Peyer's patch (tissue), 4 donors: Measurements from ENCODE around the gene RHOF. TPM values are rescaled to one million over a fixed set of nuclear protein-coding genes. Genes with fewer than 3 reads are reported as not detected.

Experiments
- DNase-seq, 3 donors: peaks; one replicate each; pipeline ENCODE4 v3.0.0-alpha.2; 2017 to 2019
- H3K27ac ChIP-seq, 4 donors: fragments of 200-600 bp; sonication (generic); one replicate each; pipeline ENCODE4 v1.5.1; 2016 to 2019
- H3K27me3 ChIP-seq, 2 donors: fragments of 200-600 bp; sonication (generic); one replicate each; pipeline ENCODE4 v1.5.1; 2019
- H3K36me3 ChIP-seq, 3 donors: fragments of 200-600 bp; sonication (generic); one replicate each; pipeline ENCODE4 v1.5.1; 2016 to 2019
- H3K4me1 ChIP-seq, 4 donors: fragments of 200-600 bp; sonication (generic); one replicate each; pipeline ENCODE4 v1.5.1; 2016 to 2019
- H3K4me3 ChIP-seq, 4 donors: fragments of 200-600 bp; sonication (generic); 1 replicate in 3 of 4; 2 replicates in 1 of 4; pipeline ENCODE4 v1.5.1; 2016 to 2019; ENCODE audit warnings: mild to moderate bottlenecking in 1 of 4
- H3K9me3 ChIP-seq, 4 donors: fragments of 200-600 bp; sonication (generic); one replicate each; pipeline ENCODE4 v1.5.1; 2016 to 2019; ENCODE audit warnings: mild to moderate bottlenecking in 1 of 4
- CTCF ChIP-seq, 6 experiments: fragments of 450-650 bp in 4 of 6; fragments of 200-600 bp in 2 of 6; sonication (generic) in 1 of 6; IDR thresholded peaks; one replicate each; pipeline ENCODE4 v1.5.1; 2017 to 2019; ENCODE audit warnings: antibody characterized with exemption in 6 of 6, mild to moderate bottlenecking in 3 of 6, moderate library complexity in 1 of 6
- POLR2A ChIP-seq, 2 donors: fragments of 450-650 bp; IDR thresholded peaks; one replicate each; pipeline ENCODE4 v1.5.1; 2017; ENCODE audit warnings: antibody characterized with exemption in 2 of 2, mild to moderate bottlenecking in 2 of 2, moderate library complexity in 2 of 2
- total RNA-seq, 4 donors: library from RNA; depleted of rRNA; stranded (reverse); fragments of >200 nt; gene quantifications; one replicate each; pipeline ENCODE4 v1.1.0, GENCODE V29; 2016

RHOF gene
- total RNA-seq, 4 donors from 2014 or later: 31.4 to 134 (median 91.0) TPM

GRCh38 chr12:121805171-121806008 lies 11.9 kb upstream of the RHOF start:
- H3K27me3 ChIP-seq: no peaks in the 10 kb centered on the region
- TF ChIP-seq POLR2A (IDR thresholded peaks at IDR 0.05) (no peak), CTCF (IDR thresholded peaks at IDR 0.05) (no peak)
- peak in 2 of 3 donors; percentile 49 to 58 for DNase-seq
- H3K36me3 ChIP-seq: peaks cover 0 to 29% (median 0%) of the 10 kb centered on the region in 3 donors
- peak overlapping the region; percentile 82 to 93 (median 88) for H3K4me3 ChIP-seq
- H3K9me3 ChIP-seq: no peaks in the 10 kb centered on the region
- H3K4me1 ChIP-seq: peaks cover 0 to 27% (median 18%) of the 10 kb centered on the region in 4 donors
- H3K27ac ChIP-seq: peak overlapping the region; percentile 100

GRCh38 chr12:121804417-121805111 lies 11.1 kb upstream of the RHOF start:
- Histone ChIP-seq H3K9me3 (no peaks in the 10 kb centered on the region), H3K36me3 (peaks cover 0 to 21% (median 0%) of the 10 kb centered on the region in 3 donors), H3K4me3 (peak overlapping the region; percentile 82 to 93 (median 88)), H3K27ac (peak overlapping the region; percentile 100), H3K4me1 (peaks cover 0 to 24% (median 17%) of the 10 kb centered on the region in 4 donors), H3K27me3 (no peaks in the 10 kb centered on the region)
- DNase-seq: peak; percentile 72 to 82 (median 73)
- TF ChIP-seq CTCF (IDR thresholded peaks at IDR 0.05) (peak in 1 of 6 experiments; percentile 11), POLR2A (IDR thresholded peaks at IDR 0.05) (peak in 1 of 2 donors; percentile 14)

- Histone ChIP-seq H3K27me3 (no peaks in the 10 kb centered on the region), H3K4me1 (peaks cover 0 to 27% (median 20%) of the 10 kb centered on the region in 4 donors), H3K4me3 (peak within 1 kb of the TSS; percentile 82 to 93 (median 88)), H3K36me3 (peaks cover 0 to 15% (median 0%) of the 10 kb centered on the region in 3 donors), H3K9me3 (no peaks in the 10 kb centered on the region), H3K27ac (peak within 1 kb of the TSS; percentile 100)
- peak in 2 of 3 donors; percentile 74 to 81 for DNase-seq
- TF ChIP-seq POLR2A (IDR thresholded peaks at IDR 0.05): peak in 1 of 2 donors; percentile 50
- no peak for TF ChIP-seq CTCF (IDR thresholded peaks at IDR 0.05)
Measured at GRCh38 chr12:121803861-121804416, 10.5 kb upstream of the RHOF start, which contains the start of gene SETD1B. Gene SETD1B (plus strand): TSS chr12:121804009. CDS start chr12:121804738, 729 bp downstream.

GRCh38 chr12:121802843-121803698 lies 9.6 kb upstream of the RHOF start:
- peaks cover 0 to 36% (median 24%) of the 10 kb centered on the region in 4 donors for H3K4me1 ChIP-seq
- DNase-seq: peak; percentile 94 to 97 (median 95)
- TF ChIP-seq POLR2A (IDR thresholded peaks at IDR 0.05) (peak; percentile 98 to 99), CTCF (IDR thresholded peaks at IDR 0.05) (no peak)
- H3K27me3 ChIP-seq: no peaks in the 10 kb centered on the region
- peak overlapping the region; percentile 100 for H3K27ac ChIP-seq
- peaks cover 0 to 6% (median 0%) of the 10 kb centered on the region in 3 donors for H3K36me3 ChIP-seq
- H3K4me3 ChIP-seq: peak overlapping the region; percentile 82 to 93 (median 88)
- no peaks in the 10 kb centered on the region for H3K9me3 ChIP-seq
